SK-N-SH treated with all-trans-retinoic acid at 6 μM for 48 hours (cell line): ENCODE data around the gene SNN.

Experiments
- ATAC-seq: fragments of 200-7000 bp; cut with Tn5 transposase; 3 replicates; pipeline ENCODE4 v1.9.1; 2020; ENCODE audit warnings: mild to moderate bottlenecking, moderate library complexity
- ARNTL ChIP-seq: fragments of 450-650 bp; formaldehyde crosslinking; IDR thresholded peaks from 2 replicates; pipeline ENCODE4 v1.5.0; 2020; ENCODE audit warnings: low read depth, mild to moderate bottlenecking, moderate library complexity, borderline replicate concordance
- CSDC2 ChIP-seq: fragments of 250-450 bp; sonication (Bioruptor Pico); IDR thresholded peaks from 2 replicates; pipeline ENCODE4 v1.5.0; 2020; ENCODE audit warnings: mild to moderate bottlenecking, moderate library complexity
- ESRRG ChIP-seq: fragments of 250-450 bp; sonication (Bioruptor Pico); IDR thresholded peaks from 2 replicates; pipeline ENCODE4 v1.6.1; 2021; ENCODE audit warnings: mild to moderate bottlenecking
- GLIS3 ChIP-seq: fragments of 250-450 bp; sonication (Bioruptor Pico); IDR thresholded peaks from 2 replicates; pipeline ENCODE4 v1.5.0; 2020; ENCODE audit warnings: mild to moderate bottlenecking, moderate library complexity
- OSR1 ChIP-seq: fragments of 250-450 bp; sonication (Bioruptor Pico); IDR thresholded peaks from 2 replicates; pipeline ENCODE4 v1.8.0; 2022; ENCODE audit warnings: moderate library complexity, mild to moderate bottlenecking, inconsistent platforms
- PPARA ChIP-seq: fragments of 250-450 bp; sonication (Bioruptor Pico); IDR thresholded peaks from 2 replicates; pipeline ENCODE4 v1.5.0; 2020; ENCODE audit warnings: mild to moderate bottlenecking, borderline replicate concordance
- RARB ChIP-seq: fragments of 250-450 bp; sonication (Bioruptor Pico); IDR thresholded peaks from 2 replicates; pipeline ENCODE4 v1.8.0; 2021; ENCODE audit warnings: mild to moderate bottlenecking, moderate library complexity
- SNAI2 ChIP-seq: fragments of 250-450 bp; sonication (Bioruptor Pico); IDR thresholded peaks from 2 replicates; pipeline ENCODE4 v1.5.0; 2020; ENCODE audit warnings: mild to moderate bottlenecking, moderate library complexity
- TCF4 ChIP-seq: fragments of 250-450 bp; sonication (Bioruptor Pico); IDR thresholded peaks from 2 replicates; pipeline ENCODE4 v1.8.0; 2021; ENCODE audit warnings: mild to moderate bottlenecking, moderate library complexity, borderline replicate concordance
- TOX ChIP-seq: fragments of 250-450 bp; sonication (Bioruptor Pico); IDR thresholded peaks from 2 replicates; pipeline ENCODE4 v1.8.0; 2021; ENCODE audit warnings: mild to moderate bottlenecking, moderate library complexity, borderline replicate concordance
- ZC3H10 ChIP-seq: fragments of 250-450 bp; sonication (Bioruptor Pico); IDR thresholded peaks from 2 replicates; pipeline ENCODE4 v1.5.1; 2021; ENCODE audit warnings: mild to moderate bottlenecking, moderate library complexity
- ZFP3 ChIP-seq: fragments of 250-450 bp; sonication (Bioruptor Pico); IDR thresholded peaks from 2 replicates; pipeline ENCODE4 v1.5.0; 2020; ENCODE audit warnings: mild to moderate bottlenecking, moderate library complexity
- ZFP30 ChIP-seq: fragments of 450-650 bp; formaldehyde crosslinking; IDR thresholded peaks from 2 replicates; pipeline ENCODE4 v1.5.0; 2022; ENCODE audit warnings: mild to moderate bottlenecking, moderate library complexity
- ZNF565 ChIP-seq: fragments of 450-650 bp; formaldehyde crosslinking; conservative IDR thresholded peaks from 2 replicates; pipeline ENCODE4 v1.5.0; 2020; ENCODE audit warnings: low read depth, mild to moderate bottlenecking, moderate library complexity
- ZNF70 ChIP-seq: fragments of 450-650 bp; formaldehyde crosslinking; IDR thresholded peaks from 2 replicates; pipeline ENCODE4 v1.5.0; 2020; ENCODE audit warnings: mild to moderate bottlenecking, moderate library complexity
- ZNF8 ChIP-seq: fragments of 450-650 bp; formaldehyde crosslinking; IDR thresholded peaks from 2 replicates; pipeline ENCODE4 v1.5.0; 2020; ENCODE audit warnings: mild to moderate bottlenecking, moderate library complexity
- TF ChIP-seq, protein P1 (sequence below): fragments of 250-450 bp; sonication (Bioruptor Pico); IDR thresholded peaks from 2 replicates; pipeline ENCODE4 v1.5.1; 2021; ENCODE audit warnings: mild to moderate bottlenecking, moderate library complexity
- TF ChIP-seq, protein P2 (sequence below): fragments of 250-450 bp; sonication (Bioruptor Pico); IDR thresholded peaks from 2 replicates; pipeline ENCODE4 v1.8.0; 2020; ENCODE audit warnings: mild to moderate bottlenecking, moderate library complexity, borderline replicate concordance
- TF ChIP-seq, protein P3 (sequence below): fragments of 250-450 bp; sonication (Bioruptor Pico); IDR thresholded peaks from 2 replicates; pipeline ENCODE4 v1.8.0; 2021; ENCODE audit warnings: low read depth, mild to moderate bottlenecking, moderate library complexity, borderline replicate concordance
- TF ChIP-seq, protein P4 (sequence below): fragments of 250-450 bp; sonication (Bioruptor Pico); IDR thresholded peaks from 2 replicates; pipeline ENCODE4 v1.5.1; 2020; ENCODE audit warnings: low read depth, mild to moderate bottlenecking, moderate library complexity
- TF ChIP-seq, protein P5 (sequence below): fragments of 250-450 bp; sonication (Bioruptor Pico); IDR thresholded peaks from 2 replicates; pipeline ENCODE4 v1.5.0; 2020; ENCODE audit warnings: mild to moderate bottlenecking, moderate library complexity

The SNN gene

DNA sequence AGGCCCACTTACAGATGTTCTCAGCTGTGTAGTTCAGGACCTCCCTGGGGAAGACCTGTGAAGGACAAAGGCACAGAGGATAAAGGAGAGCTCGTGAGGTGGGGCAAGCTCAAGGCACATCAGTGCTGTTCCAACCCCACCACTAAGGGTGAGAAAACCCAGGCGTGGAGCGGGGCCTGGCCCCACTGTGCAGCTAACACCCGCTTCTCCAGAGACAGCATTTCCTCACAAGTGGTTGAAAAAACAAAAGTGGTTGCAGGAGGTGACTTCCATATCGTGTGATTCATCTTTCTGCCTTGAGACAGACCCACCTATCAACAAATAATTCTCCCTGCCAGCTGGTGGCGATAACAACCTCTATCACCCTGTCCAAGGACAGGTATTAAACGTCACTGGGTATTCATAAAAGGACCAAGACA lies 30.0 kb downstream of the SNN start:
- no peak for TF ChIP-seq ZFP30 (CRISPR knock-in tag)
- no peak for TF ChIP-seq ZNF70 (CRISPR knock-in tag)
- no peak for TF ChIP-seq ZNF8
- TF ChIP-seq, protein P1, sequence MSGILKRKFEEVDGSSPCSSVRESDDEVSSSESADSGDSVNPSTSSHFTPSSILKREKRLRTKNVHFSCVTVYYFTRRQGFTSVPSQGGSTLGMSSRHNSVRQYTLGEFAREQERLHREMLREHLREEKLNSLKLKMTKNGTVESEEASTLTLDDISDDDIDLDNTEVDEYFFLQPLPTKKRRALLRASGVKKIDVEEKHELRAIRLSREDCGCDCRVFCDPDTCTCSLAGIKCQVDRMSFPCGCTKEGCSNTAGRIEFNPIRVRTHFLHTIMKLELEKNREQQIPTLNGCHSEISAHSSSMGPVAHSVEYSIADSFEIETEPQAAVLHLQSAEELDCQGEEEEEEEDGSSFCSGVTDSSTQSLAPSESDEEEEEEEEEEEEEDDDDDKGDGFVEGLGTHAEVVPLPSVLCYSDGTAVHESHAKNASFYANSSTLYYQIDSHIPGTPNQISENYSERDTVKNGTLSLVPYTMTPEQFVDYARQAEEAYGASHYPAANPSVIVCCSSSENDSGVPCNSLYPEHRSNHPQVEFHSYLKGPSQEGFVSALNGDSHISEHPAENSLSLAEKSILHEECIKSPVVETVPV (CRISPR knock-in tag) = no peak
- TF ChIP-seq ZC3H10 = no peak
- no peak for TF ChIP-seq ZFP3 (CRISPR knock-in tag)
- no peak for TF ChIP-seq OSR1
- TF ChIP-seq, all 23 proteins: peak for 0
- peak; percentile 39; the same call in 1 of the 3 replicates for ATAC-seq

DNA sequence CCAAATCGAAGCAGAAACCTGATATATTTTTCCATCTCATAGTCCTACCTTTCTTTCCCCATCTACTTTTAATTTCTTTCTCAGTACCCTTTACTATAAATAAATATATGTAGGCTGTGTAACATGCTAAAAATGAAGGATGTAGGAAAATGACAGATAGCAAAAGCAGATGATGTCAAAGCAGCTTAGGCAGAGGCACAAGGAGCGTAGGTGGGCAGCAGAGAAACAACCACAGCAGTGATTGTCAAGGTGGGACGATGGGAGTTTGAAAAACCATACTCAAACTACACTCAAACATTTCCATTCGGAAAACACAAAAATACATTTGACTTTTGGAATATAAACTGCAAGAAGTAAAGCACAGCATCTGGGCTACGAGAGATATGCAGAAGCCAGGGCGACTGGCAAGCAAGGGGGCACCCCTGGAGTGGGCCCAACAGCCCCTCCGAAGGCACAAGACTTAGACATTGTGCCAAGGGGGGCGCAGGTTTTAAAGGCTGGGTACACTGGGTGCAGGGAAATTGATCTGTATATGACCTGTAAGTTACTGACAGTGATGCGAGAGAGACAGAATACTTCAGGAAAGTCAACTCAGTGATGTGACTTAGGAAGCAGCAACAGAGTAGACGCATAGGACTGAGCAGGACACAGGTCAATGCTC lies 31.1 kb downstream of the SNN start:
- ATAC-seq = no peak
- TF ChIP-seq ESRRG (CRISPR knock-in tag) = no peak

DNA sequence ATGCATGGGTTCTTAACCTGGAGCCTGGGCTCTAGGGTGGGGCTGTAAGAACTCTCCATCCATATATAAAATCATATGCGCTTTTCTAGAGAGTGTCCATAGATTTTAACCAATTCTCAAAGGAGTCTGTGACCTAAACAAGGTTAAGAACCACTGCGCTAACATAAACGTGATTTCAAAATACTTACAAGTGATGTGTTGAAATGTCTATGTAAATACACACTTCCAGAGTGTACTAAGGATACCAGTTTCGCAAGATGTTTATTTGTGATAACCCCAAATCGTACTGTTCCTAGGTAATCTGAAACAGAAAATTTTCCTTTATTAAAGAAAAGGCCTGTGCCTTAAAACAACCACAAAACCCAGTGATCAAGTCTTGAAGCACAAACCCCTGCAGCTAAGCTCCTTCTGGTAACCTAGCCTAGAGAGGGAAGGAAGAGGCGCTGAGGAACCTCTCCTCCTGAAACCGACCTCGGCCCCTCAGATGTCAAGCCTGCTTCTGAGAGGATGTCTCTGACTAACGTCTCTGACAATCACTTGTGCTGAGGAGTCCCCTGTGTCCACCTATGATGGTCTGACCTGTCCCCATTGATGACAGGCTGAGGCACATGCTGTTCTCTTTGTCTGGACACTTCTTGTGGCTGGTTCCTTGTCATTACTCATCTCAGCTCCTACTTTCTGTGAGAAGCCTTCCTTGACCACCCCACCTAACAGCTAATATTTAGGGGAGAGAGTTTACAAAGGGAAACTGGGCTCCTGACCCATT lies 32.2 kb downstream of the SNN start:
- TF ChIP-seq ESRRG (CRISPR knock-in tag) = no peak
- TF ChIP-seq, protein P1 (CRISPR knock-in tag) = no peak
- TF ChIP-seq ZNF8 = no peak
- TF ChIP-seq OSR1 = no peak
- TF ChIP-seq PPARA (CRISPR knock-in tag) = no peak
- TF ChIP-seq, protein P2, sequence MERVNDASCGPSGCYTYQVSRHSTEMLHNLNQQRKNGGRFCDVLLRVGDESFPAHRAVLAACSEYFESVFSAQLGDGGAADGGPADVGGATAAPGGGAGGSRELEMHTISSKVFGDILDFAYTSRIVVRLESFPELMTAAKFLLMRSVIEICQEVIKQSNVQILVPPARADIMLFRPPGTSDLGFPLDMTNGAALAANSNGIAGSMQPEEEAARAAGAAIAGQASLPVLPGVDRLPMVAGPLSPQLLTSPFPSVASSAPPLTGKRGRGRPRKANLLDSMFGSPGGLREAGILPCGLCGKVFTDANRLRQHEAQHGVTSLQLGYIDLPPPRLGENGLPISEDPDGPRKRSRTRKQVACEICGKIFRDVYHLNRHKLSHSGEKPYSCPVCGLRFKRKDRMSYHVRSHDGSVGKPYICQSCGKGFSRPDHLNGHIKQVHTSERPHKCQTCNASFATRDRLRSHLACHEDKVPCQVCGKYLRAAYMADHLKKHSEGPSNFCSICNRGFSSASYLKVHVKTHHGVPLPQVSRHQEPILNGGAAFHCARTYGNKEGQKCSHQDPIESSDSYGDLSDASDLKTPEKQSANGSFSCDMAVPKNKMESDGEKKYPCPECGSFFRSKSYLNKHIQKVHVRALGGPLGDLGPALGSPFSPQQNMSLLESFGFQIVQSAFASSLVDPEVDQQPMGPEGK (CRISPR knock-in tag) = no peak
- TF ChIP-seq ZNF70 (CRISPR knock-in tag) = no peak
- no peak for TF ChIP-seq TOX (CRISPR knock-in tag)
- no peak for TF ChIP-seq ZFP30 (CRISPR knock-in tag)
- TF ChIP-seq RARB (CRISPR knock-in tag) = no peak
- TF ChIP-seq GLIS3 (CRISPR knock-in tag) = no peak
- no peak for TF ChIP-seq ZNF565 (CRISPR knock-in tag)
- TF ChIP-seq, protein P3, sequence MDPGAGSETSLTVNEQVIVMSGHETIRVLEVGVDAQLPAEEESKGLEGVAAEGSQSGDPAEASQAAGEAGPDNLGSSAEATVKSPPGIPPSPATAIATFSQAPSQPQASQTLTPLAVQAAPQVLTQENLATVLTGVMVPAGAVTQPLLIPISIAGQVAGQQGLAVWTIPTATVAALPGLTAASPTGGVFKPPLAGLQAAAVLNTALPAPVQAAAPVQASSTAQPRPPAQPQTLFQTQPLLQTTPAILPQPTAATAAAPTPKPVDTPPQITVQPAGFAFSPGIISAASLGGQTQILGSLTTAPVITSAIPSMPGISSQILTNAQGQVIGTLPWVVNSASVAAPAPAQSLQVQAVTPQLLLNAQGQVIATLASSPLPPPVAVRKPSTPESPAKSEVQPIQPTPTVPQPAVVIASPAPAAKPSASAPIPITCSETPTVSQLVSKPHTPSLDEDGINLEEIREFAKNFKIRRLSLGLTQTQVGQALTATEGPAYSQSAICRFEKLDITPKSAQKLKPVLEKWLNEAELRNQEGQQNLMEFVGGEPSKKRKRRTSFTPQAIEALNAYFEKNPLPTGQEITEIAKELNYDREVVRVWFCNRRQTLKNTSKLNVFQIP = no peak
- ATAC-seq = no peak

DNA sequence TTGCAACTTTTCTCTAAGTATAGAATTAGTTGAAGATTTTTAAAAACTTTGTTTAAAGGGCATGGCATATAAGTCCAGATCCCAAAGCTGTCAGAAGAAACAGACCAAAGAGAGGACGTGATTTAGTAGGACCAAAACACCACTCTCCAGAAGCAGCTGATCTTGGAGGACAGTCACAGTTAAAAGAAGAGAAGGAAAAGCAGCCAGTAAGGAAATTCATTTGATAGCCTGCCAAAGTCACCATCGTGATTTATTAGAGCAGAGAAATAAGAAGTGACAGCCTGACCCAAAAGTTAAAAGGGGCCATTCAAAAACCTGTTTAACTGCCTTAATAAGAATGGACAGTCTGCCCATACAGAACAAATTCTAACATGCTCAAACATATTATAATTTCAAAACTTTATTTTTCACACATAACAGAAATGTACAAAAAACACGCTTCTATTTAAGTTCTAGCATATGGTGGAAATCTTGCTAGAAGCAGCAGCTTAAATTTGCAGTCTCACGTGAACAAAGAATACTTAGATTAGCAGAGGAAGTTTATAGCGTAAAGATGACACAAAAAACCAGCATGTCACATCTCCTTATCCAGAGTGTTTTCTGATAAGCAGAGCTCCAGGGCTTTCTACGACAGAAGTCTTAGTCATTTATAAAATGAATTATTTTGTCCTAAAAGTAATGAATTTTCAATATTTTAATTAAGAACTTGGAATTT lies 37.2 kb downstream of the SNN start:
- no peak for ATAC-seq
- no peak for TF ChIP-seq TCF4
- TF ChIP-seq, protein P4, sequence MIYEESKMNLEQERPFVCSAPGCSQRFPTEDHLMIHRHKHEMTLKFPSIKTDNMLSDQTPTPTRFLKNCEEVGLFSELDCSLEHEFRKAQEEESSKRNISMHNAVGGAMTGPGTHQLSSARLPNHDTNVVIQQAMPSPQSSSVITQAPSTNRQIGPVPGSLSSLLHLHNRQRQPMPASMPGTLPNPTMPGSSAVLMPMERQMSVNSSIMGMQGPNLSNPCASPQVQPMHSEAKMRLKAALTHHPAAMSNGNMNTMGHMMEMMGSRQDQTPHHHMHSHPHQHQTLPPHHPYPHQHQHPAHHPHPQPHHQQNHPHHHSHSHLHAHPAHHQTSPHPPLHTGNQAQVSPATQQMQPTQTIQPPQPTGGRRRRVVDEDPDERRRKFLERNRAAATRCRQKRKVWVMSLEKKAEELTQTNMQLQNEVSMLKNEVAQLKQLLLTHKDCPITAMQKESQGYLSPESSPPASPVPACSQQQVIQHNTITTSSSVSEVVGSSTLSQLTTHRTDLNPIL (CRISPR knock-in tag) = no peak
- no peak for TF ChIP-seq ZNF70 (CRISPR knock-in tag)
- TF ChIP-seq, protein P5, sequence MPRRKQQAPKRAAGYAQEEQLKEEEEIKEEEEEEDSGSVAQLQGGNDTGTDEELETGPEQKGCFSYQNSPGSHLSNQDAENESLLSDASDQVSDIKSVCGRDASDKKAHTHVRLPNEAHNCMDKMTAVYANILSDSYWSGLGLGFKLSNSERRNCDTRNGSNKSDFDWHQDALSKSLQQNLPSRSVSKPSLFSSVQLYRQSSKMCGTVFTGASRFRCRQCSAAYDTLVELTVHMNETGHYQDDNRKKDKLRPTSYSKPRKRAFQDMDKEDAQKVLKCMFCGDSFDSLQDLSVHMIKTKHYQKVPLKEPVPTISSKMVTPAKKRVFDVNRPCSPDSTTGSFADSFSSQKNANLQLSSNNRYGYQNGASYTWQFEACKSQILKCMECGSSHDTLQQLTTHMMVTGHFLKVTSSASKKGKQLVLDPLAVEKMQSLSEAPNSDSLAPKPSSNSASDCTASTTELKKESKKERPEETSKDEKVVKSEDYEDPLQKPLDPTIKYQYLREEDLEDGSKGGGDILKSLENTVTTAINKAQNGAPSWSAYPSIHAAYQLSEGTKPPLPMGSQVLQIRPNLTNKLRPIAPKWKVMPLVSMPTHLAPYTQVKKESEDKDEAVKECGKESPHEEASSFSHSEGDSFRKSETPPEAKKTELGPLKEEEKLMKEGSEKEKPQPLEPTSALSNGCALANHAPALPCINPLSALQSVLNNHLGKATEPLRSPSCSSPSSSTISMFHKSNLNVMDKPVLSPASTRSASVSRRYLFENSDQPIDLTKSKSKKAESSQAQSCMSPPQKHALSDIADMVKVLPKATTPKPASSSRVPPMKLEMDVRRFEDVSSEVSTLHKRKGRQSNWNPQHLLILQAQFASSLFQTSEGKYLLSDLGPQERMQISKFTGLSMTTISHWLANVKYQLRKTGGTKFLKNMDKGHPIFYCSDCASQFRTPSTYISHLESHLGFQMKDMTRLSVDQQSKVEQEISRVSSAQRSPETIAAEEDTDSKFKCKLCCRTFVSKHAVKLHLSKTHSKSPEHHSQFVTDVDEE (CRISPR knock-in tag) = no peak
- no peak for TF ChIP-seq ZNF8
- no peak for TF ChIP-seq CSDC2 (CRISPR knock-in tag)
- TF ChIP-seq SNAI2 = no peak
- TF ChIP-seq, protein P2 (CRISPR knock-in tag) = no peak
- TF ChIP-seq PPARA (CRISPR knock-in tag) = no peak
- no peak for TF ChIP-seq ARNTL
- TF ChIP-seq TOX (CRISPR knock-in tag) = no peak
- TF ChIP-seq ZNF565 (CRISPR knock-in tag) = no peak
